ENCODE measurements around the gene GPAT3.
A peak's percentile ranks its signal among the peaks of the same experiment; 100 is the strongest.

The GPAT3 gene

DNA sequence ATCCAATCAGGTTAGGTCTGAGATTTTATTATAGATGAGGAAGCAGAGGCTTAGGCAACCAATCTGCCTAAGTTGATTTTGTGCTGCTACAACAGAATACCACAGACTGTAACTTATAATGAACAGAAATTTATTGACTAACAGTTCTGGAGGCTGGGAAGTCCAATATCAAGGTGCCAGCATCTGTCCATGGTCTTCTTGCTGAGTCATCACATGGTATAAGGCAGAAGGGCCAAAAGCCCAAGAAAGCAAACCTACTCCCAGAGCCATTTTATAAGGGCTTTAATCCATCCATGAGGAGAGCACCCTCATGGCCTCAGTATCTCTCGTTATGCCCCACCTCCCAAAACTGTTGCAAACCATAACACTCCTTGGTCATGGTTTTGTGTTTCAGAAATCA lies 55.8 kb downstream of the GPAT3 start:
- H3K14ac ChIP-seq (ENCODE audit: low read length) = no peak overlapping the region
- DNase-seq (ENCODE audit: low spot score) = no peak
- no peak overlapping the region for H4K8ac ChIP-seq (ENCODE audit: low read depth, low read length)
- no peak overlapping the region for H2BK12ac ChIP-seq (ENCODE audit: low read length)
- H3K27ac ChIP-seq (replicated peaks; ENCODE audit: low read length) = no peak overlapping the region
- H3K27me3 ChIP-seq (ENCODE audit: control insufficient read depth in 3 of 3, insufficient read depth in 3 of 3, low read depth in 1 of 3, low read length in 3 of 3) = no peaks in the 10 kb centered on the region
- no peak overlapping the region for H3K9ac ChIP-seq (ENCODE audit: low read depth, low read length, poor library complexity)
- no peak overlapping the region for H3K4me3 ChIP-seq (ENCODE audit: low read length in 2 of 2)
- no peak overlapping the region for H2BK120ac ChIP-seq (ENCODE audit: low read depth, low read length)
- no peak overlapping the region for H3K4me2 ChIP-seq (ENCODE audit: insufficient read depth, low read length, poor library complexity, severe bottlenecking)
- no peak overlapping the region for H3K23ac ChIP-seq (ENCODE audit: low read depth, low read length, poor library complexity)
- no peak overlapping the region for H2AK5ac ChIP-seq (ENCODE audit: low read depth, low read length)
- H3K4ac ChIP-seq (ENCODE audit: low read length) = no peak overlapping the region
- H3K9me3 ChIP-seq (replicated peaks in 1 of 2; ENCODE audit: control insufficient read depth in 2 of 2, insufficient read depth in 1 of 2, low read depth in 1 of 2, low read length in 2 of 2) = no peaks in the 10 kb centered on the region
- H2AFZ ChIP-seq (ENCODE audit: low read length) = no peak overlapping the region
- no peak overlapping the region for H2BK5ac ChIP-seq (ENCODE audit: low read length)
- no peaks in the 10 kb centered on the region for H3K79me1 ChIP-seq (ENCODE audit: low read depth, low read length)
- H4K91ac ChIP-seq (ENCODE audit: low read depth, low read length, poor library complexity) = no peak overlapping the region
- H3K36me3 ChIP-seq (replicated peaks in 1 of 2; ENCODE audit: control insufficient read depth in 2 of 2, insufficient read depth in 2 of 2, low read length in 2 of 2) = no peaks in the 10 kb centered on the region
- peaks cover 5% of the 10 kb centered on the region in 2 donors for H3K4me1 ChIP-seq (ENCODE audit: control insufficient read depth in 2 of 2, insufficient read depth in 1 of 2, low read depth in 1 of 2, low read length in 2 of 2)
- no peak overlapping the region for H3K18ac ChIP-seq (ENCODE audit: low read length)
- WGBS, 2 donors (ENCODE audit: extremely low coverage in 2 of 2, insufficient read length in 2 of 2, insufficient replicate concordance in 1 of 2) = no CpG with 5 or more reads among the region's 1 CpG
- no peak overlapping the region for H2BK15ac ChIP-seq (ENCODE audit: low read length)

DNA sequence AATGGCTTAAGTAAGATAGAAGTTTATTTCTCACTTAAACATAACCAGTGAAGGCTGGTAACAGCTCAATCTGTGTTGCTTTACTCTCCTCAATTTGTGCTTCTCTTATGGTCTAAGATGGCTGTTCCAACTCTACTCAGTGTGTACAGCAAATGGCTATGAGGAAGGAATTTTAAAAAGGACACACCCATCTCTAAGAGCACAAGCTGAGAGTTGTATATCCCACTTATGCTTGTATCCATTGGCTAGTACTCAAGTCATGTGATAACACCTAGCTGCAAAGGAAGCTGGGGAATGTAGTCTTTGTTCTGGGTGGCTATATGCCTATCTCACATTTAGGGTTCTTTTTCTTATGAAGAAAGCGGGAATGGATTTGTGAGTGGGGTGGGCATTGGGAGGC lies 63.3 kb downstream of the GPAT3 start:
- Histone ChIP-seq H3K4ac (ENCODE audit: low read length) (no peak overlapping the region), H3K27ac (replicated peaks; ENCODE audit: low read length) (no peak overlapping the region), H3K27me3 (ENCODE audit: control insufficient read depth in 3 of 3, insufficient read depth in 3 of 3, low read depth in 1 of 3, low read length in 3 of 3) (no peaks in the 10 kb centered on the region), H2BK120ac (ENCODE audit: low read depth, low read length) (no peak overlapping the region), H4K91ac (ENCODE audit: low read depth, low read length, poor library complexity) (no peak overlapping the region), H3K18ac (ENCODE audit: low read length) (no peak overlapping the region), H2BK15ac (ENCODE audit: low read length) (no peak overlapping the region), H2AFZ (ENCODE audit: low read length) (peak overlapping the region; percentile 39), H3K4me2 (ENCODE audit: insufficient read depth, low read length, poor library complexity, severe bottlenecking) (no peak overlapping the region), H2BK5ac (ENCODE audit: low read length) (no peak overlapping the region), H2AK5ac (ENCODE audit: low read depth, low read length) (no peak overlapping the region), H3K4me3 (ENCODE audit: low read length in 2 of 2) (no peak overlapping the region), H3K4me1 (ENCODE audit: control insufficient read depth in 2 of 2, insufficient read depth in 1 of 2, low read depth in 1 of 2, low read length in 2 of 2) (peaks cover 0 to 2% of the 10 kb centered on the region in 2 donors), H3K9me3 (replicated peaks in 1 of 2; ENCODE audit: control insufficient read depth in 2 of 2, insufficient read depth in 1 of 2, low read depth in 1 of 2, low read length in 2 of 2) (no peaks in the 10 kb centered on the region), H2BK12ac (ENCODE audit: low read length) (no peak overlapping the region), H3K14ac (ENCODE audit: low read length) (no peak overlapping the region), H3K23ac (ENCODE audit: low read depth, low read length, poor library complexity) (no peak overlapping the region), H3K9ac (ENCODE audit: low read depth, low read length, poor library complexity) (no peak overlapping the region), H4K8ac (ENCODE audit: low read depth, low read length) (no peak overlapping the region), H3K36me3 (replicated peaks in 1 of 2; ENCODE audit: control insufficient read depth in 2 of 2, insufficient read depth in 2 of 2, low read length in 2 of 2) (no peaks in the 10 kb centered on the region), H3K79me1 (ENCODE audit: low read depth, low read length) (no peaks in the 10 kb centered on the region)
- DNase-seq (ENCODE audit: low spot score) = no peak
- no CpG with 5 or more reads among the region's 1 CpG for WGBS, 2 donors (ENCODE audit: extremely low coverage in 2 of 2, insufficient read length in 2 of 2, insufficient replicate concordance in 1 of 2)

DNA sequence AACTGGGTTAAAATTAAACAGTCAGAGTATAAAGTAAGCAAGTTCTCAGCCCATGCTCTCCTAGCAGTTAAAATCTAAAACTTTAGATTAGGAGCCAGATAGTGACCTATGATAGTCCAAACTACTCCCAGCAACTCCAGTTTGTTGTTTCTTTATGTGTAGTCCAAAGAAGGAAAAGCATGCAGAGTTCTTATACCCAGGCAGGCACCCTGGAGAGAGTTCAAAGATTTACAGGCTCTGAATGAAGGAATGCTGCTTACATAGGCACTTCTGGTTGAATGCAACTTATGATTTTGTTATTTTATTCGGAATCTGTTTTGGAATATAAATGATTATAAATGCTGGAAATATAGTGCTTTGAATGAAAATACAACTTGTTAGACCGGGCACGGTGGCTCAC lies 67.2 kb downstream of the GPAT3 start:
- no peak overlapping the region for H3K18ac ChIP-seq (ENCODE audit: low read length)
- H3K27ac ChIP-seq (replicated peaks; ENCODE audit: low read length) = no peak overlapping the region
- H3K79me1 ChIP-seq (ENCODE audit: low read depth, low read length) = no peaks in the 10 kb centered on the region
- DNase-seq (ENCODE audit: low spot score) = no peak
- WGBS, 2 donors (ENCODE audit: extremely low coverage in 2 of 2, insufficient read length in 2 of 2, insufficient replicate concordance in 1 of 2) = no CpG with 5 or more reads among the region's 3 CpGs
- no peak overlapping the region for H2AFZ ChIP-seq (ENCODE audit: low read length)
- H3K14ac ChIP-seq (ENCODE audit: low read length) = no peak overlapping the region
- H3K23ac ChIP-seq (ENCODE audit: low read depth, low read length, poor library complexity) = no peak overlapping the region
- no peaks in the 10 kb centered on the region for H3K9me3 ChIP-seq (replicated peaks in 1 of 2; ENCODE audit: control insufficient read depth in 2 of 2, insufficient read depth in 1 of 2, low read depth in 1 of 2, low read length in 2 of 2)
- no peaks in the 10 kb centered on the region for H3K36me3 ChIP-seq (replicated peaks in 1 of 2; ENCODE audit: control insufficient read depth in 2 of 2, insufficient read depth in 2 of 2, low read length in 2 of 2)
- H3K4me3 ChIP-seq (ENCODE audit: low read length in 2 of 2) = no peak overlapping the region
- no peak overlapping the region for H2BK15ac ChIP-seq (ENCODE audit: low read length)
- H2BK120ac ChIP-seq (ENCODE audit: low read depth, low read length) = no peak overlapping the region
- no peak overlapping the region for H2BK5ac ChIP-seq (ENCODE audit: low read length)
- H3K27me3 ChIP-seq (ENCODE audit: control insufficient read depth in 3 of 3, insufficient read depth in 3 of 3, low read depth in 1 of 3, low read length in 3 of 3) = no peaks in the 10 kb centered on the region
- no peak overlapping the region for H3K4me2 ChIP-seq (ENCODE audit: insufficient read depth, low read length, poor library complexity, severe bottlenecking)
- no peak overlapping the region for H3K9ac ChIP-seq (ENCODE audit: low read depth, low read length, poor library complexity)
- no peak overlapping the region for H2BK12ac ChIP-seq (ENCODE audit: low read length)
- no peak overlapping the region for H3K4ac ChIP-seq (ENCODE audit: low read length)
- no peak overlapping the region for H4K8ac ChIP-seq (ENCODE audit: low read depth, low read length)
- no peak overlapping the region for H2AK5ac ChIP-seq (ENCODE audit: low read depth, low read length)
- no peak overlapping the region for H4K91ac ChIP-seq (ENCODE audit: low read depth, low read length, poor library complexity)
- peaks cover 0 to 2% of the 10 kb centered on the region in 2 donors for H3K4me1 ChIP-seq (ENCODE audit: control insufficient read depth in 2 of 2, insufficient read depth in 1 of 2, low read depth in 1 of 2, low read length in 2 of 2)

DNA sequence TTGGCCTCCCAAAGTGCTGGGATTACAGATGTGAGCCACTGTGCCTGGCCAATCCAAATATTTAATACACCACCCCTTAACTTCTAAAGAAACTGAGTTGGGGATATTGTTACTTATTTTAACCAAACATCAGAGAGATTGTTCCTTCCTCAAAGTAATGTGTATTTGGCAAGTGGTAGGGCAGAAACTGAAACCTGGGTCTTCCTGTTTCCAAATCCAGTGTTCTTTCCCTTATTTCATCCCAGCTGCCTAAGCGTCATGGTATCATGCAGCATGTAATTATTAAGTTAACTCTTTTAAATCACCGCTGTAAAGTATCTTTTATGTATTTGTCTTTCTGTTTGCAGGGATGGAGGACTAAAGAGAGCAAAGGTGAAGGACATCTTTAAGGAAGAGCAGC lies 68.4 kb downstream of the GPAT3 start:
- H3K9me3 ChIP-seq (replicated peaks in 1 of 2; ENCODE audit: control insufficient read depth in 2 of 2, insufficient read depth in 1 of 2, low read depth in 1 of 2, low read length in 2 of 2) = no peaks in the 10 kb centered on the region
- no peak overlapping the region for H3K4me3 ChIP-seq (ENCODE audit: low read length in 2 of 2)
- H2BK15ac ChIP-seq (ENCODE audit: low read length) = no peak overlapping the region
- no peak overlapping the region for H2BK120ac ChIP-seq (ENCODE audit: low read depth, low read length)
- H2BK5ac ChIP-seq (ENCODE audit: low read length) = no peak overlapping the region
- no CpG with 5 or more reads among the region's 2 CpGs for WGBS, 2 donors (ENCODE audit: extremely low coverage in 2 of 2, insufficient read length in 2 of 2, insufficient replicate concordance in 1 of 2)
- H2BK12ac ChIP-seq (ENCODE audit: low read length) = no peak overlapping the region
- H3K79me1 ChIP-seq (ENCODE audit: low read depth, low read length) = no peaks in the 10 kb centered on the region
- H3K27me3 ChIP-seq (ENCODE audit: control insufficient read depth in 3 of 3, insufficient read depth in 3 of 3, low read depth in 1 of 3, low read length in 3 of 3) = no peaks in the 10 kb centered on the region
- H4K91ac ChIP-seq (ENCODE audit: low read depth, low read length, poor library complexity) = no peak overlapping the region
- no peak overlapping the region for H3K14ac ChIP-seq (ENCODE audit: low read length)
- H3K36me3 ChIP-seq (replicated peaks in 1 of 2; ENCODE audit: control insufficient read depth in 2 of 2, insufficient read depth in 2 of 2, low read length in 2 of 2) = no peaks in the 10 kb centered on the region
- no peak overlapping the region for H2AK5ac ChIP-seq (ENCODE audit: low read depth, low read length)
- H3K4me1 ChIP-seq (ENCODE audit: control insufficient read depth in 2 of 2, insufficient read depth in 1 of 2, low read depth in 1 of 2, low read length in 2 of 2) = peaks cover 0 to 2% of the 10 kb centered on the region in 2 donors
- H3K27ac ChIP-seq (replicated peaks; ENCODE audit: low read length) = no peak overlapping the region
- no peak overlapping the region for H2AFZ ChIP-seq (ENCODE audit: low read length)
- H3K9ac ChIP-seq (ENCODE audit: low read depth, low read length, poor library complexity) = no peak overlapping the region
- no peak for DNase-seq (ENCODE audit: low spot score)
- H3K23ac ChIP-seq (ENCODE audit: low read depth, low read length, poor library complexity) = no peak overlapping the region
- no peak overlapping the region for H4K8ac ChIP-seq (ENCODE audit: low read depth, low read length)
- no peak overlapping the region for H3K4ac ChIP-seq (ENCODE audit: low read length)
- H3K18ac ChIP-seq (ENCODE audit: low read length) = no peak overlapping the region
- no peak overlapping the region for H3K4me2 ChIP-seq (ENCODE audit: insufficient read depth, low read length, poor library complexity, severe bottlenecking)
